GM10266 (cell line): ENCODE results near the gene C3orf20.
"Not testable (repeated sequence)": the region's sequence is repeated elsewhere in the genome, so short reads cannot be mapped to it uniquely, and the experiment has no call there.

Source experiments
- DNase-seq: peaks from one replicate; pipeline ENCODE4 v3.0.0; 2012; ENCODE audit errors: extremely low spot score
- CTCF ChIP-seq: IDR thresholded peaks from 2 replicates; pipeline ENCODE4 v1.5.1; 2012; ENCODE audit warnings: mild to moderate bottlenecking, low read depth; ENCODE audit not compliant: control insufficient read depth, insufficient read depth; ENCODE audit errors: missing control alignments

The C3orf20 gene

GRCh38 chr3:14740983-14741382, 66.0 kb downstream of the C3orf20 start:
- no peak for TF ChIP-seq CTCF
- DNase-seq = no peak

GRCh38 chr3:14741510-14741909, 66.6 kb downstream of the C3orf20 start:
- DNase-seq = no peak
- TF ChIP-seq CTCF = no peak

- no peak for DNase-seq
- no peak for TF ChIP-seq CTCF
Observed at GRCh38 chr3:14744556-14744955, 69.6 kb downstream of the C3orf20 start.

GRCh38 chr3:14750650-14751049, 75.7 kb downstream of the C3orf20 start:
- no peak for DNase-seq
- no peak for TF ChIP-seq CTCF

GRCh38 chr3:14752979-14753378, 78.0 kb downstream of the C3orf20 start:
- not testable (repeated sequence) for DNase-seq

GRCh38 chr3:14757153-14757700, 82.3 kb downstream of the C3orf20 start:
- TF ChIP-seq CTCF = no peak
- DNase-seq = no peak

- DNase-seq = no peak
- no peak for TF ChIP-seq CTCF
Observed at GRCh38 chr3:14758297-14758696, 83.4 kb downstream of the C3orf20 start.

GRCh38 chr3:14758959-14759358, 84.0 kb downstream of the C3orf20 start:
- DNase-seq = no peak
- TF ChIP-seq CTCF = no peak
